IMR-90 (cell line): Measurements from ENCODE around the gene NAGLU. TPM values are rescaled to one million over a fixed set of nuclear protein-coding genes. Genes with fewer than 3 reads are reported as not detected.

ENCODE experiments used
- ATAC-seq: fragments of 200-7000 bp; cut with Tn5 transposase; 2 replicates; pipeline ENCODE4 v1.9.1; 2020; ENCODE audit warnings: low read depth, mild to moderate bottlenecking, moderate library complexity
- BruUV-seq: library from RNA; stranded (reverse); fragments of 400-500 nt; replicated peaks from 2 replicates; lab custom pipeline; 2021; lab: Mats Ljungman, UMichigan
- CTCF ChIA-PET: fragments of 300-600 bp; formaldehyde crosslinking; extraction: SDS; loops from one replicate; lab custom pipeline; 2021; ENCODE audit warnings: antibody characterized with exemption; lab: Yijun Ruan, JAX
- POLR2A ChIA-PET: fragments of 300-600 bp; sonication (Branson Sonifier 250); formaldehyde crosslinking; loops from one replicate; lab custom pipeline; 2022; ENCODE audit warnings: antibody characterized with exemption; ENCODE audit not compliant: unreplicated experiment; lab: Charles Lee
- DNase-seq: peaks from one replicate; pipeline ENCODE4 v3.0.0; 2013
- H2AFZ ChIP-seq: replicated peaks from 2 replicates; pipeline ENCODE3; 2013; ENCODE audit warnings: low read length, mild to moderate bottlenecking; ENCODE audit not compliant: poor library complexity
- H2AK5ac ChIP-seq: 2 replicates; pipeline ENCODE4 v1.6.1; 2013; ENCODE audit warnings: low read depth, low read length, inconsistent platforms
- H2AK9ac ChIP-seq: replicated peaks from 2 replicates; pipeline ENCODE3; 2013; ENCODE audit warnings: mild to moderate bottlenecking, low read depth, low read length, moderate library complexity; ENCODE audit not compliant: poor library complexity
- H2BK120ac ChIP-seq: 2 replicates; pipeline ENCODE4 v1.6.1; 2013; ENCODE audit warnings: low read depth, low read length, inconsistent platforms
- H2BK15ac ChIP-seq: 3 replicates; pipeline ENCODE4 v1.6.1; 2013; ENCODE audit warnings: low read depth, low read length, inconsistent platforms
- H2BK20ac ChIP-seq: 2 replicates; pipeline ENCODE4 v1.6.1; 2013; ENCODE audit warnings: low read depth, mild to moderate bottlenecking, inconsistent platforms, low read length, moderate library complexity
- H2BK5ac ChIP-seq: 2 replicates; pipeline ENCODE4 v1.6.1; 2013; ENCODE audit warnings: mild to moderate bottlenecking, low read depth, low read length, inconsistent platforms; ENCODE audit not compliant: poor library complexity, severe bottlenecking
- H3K14ac ChIP-seq: replicated peaks from 2 replicates; pipeline ENCODE4 v1.6.1; 2013; ENCODE audit warnings: low read depth, low read length, inconsistent platforms
- H3K18ac ChIP-seq: 2 replicates; pipeline ENCODE4 v1.6.1; 2013; ENCODE audit warnings: low read depth, low read length, control low read depth
- H3K23ac ChIP-seq: 2 replicates; pipeline ENCODE4 v1.6.1; 2013; ENCODE audit warnings: low read depth, low read length, inconsistent platforms
- H3K27ac ChIP-seq: 2 replicates; pipeline ENCODE4 v1.5.1; 2013; ENCODE audit warnings: mild to moderate bottlenecking, control low read depth, low read length; ENCODE audit not compliant: insufficient read depth
- H3K27me3 ChIP-seq: 2 replicates; pipeline ENCODE4 v1.6.1; 2013; ENCODE audit warnings: low read length; ENCODE audit not compliant: control insufficient read depth, insufficient read depth
- H3K36me3 ChIP-seq: 2 replicates; pipeline ENCODE4 v1.6.1; 2013; ENCODE audit warnings: low read length, mixed read lengths; ENCODE audit not compliant: control insufficient read depth, insufficient read depth
- H3K4ac ChIP-seq: 2 replicates; pipeline ENCODE4 v1.6.1; 2013; ENCODE audit warnings: low read depth, low read length, inconsistent platforms
- H3K4me1 ChIP-seq: 2 replicates; pipeline ENCODE4 v1.6.1; 2013; ENCODE audit warnings: low read length, mixed read lengths; ENCODE audit not compliant: control insufficient read depth, insufficient read depth
- H3K4me2 ChIP-seq: 2 replicates; pipeline ENCODE4 v1.6.1; 2013; ENCODE audit warnings: low read depth, mild to moderate bottlenecking, control low read depth, low read length, moderate library complexity
- H3K4me3 ChIP-seq: 2 replicates; pipeline ENCODE4 v1.5.1; 2013; ENCODE audit warnings: low read depth, mild to moderate bottlenecking, control low read depth, low read length, moderate library complexity; ENCODE audit not compliant: insufficient read depth
- H3K56ac ChIP-seq: 2 replicates; pipeline ENCODE4 v1.6.1; 2013; ENCODE audit warnings: low read length, inconsistent platforms; ENCODE audit not compliant: insufficient read depth; ENCODE audit errors: extremely low read depth
- H3K79me1 ChIP-seq, 2 experiments: 2 replicates each; pipeline ENCODE4 v1.6.1; 2013; ENCODE audit warnings: low read length in 2 of 2, inconsistent platforms in 1 of 2, low read depth in 1 of 2
- H3K9ac ChIP-seq: 2 replicates; pipeline ENCODE4 v1.6.1; 2013; ENCODE audit warnings: low read depth, low read length, control low read depth
- H3K9me1 ChIP-seq: 2 replicates; pipeline ENCODE4 v1.6.1; 2013; ENCODE audit warnings: low read length, inconsistent platforms; ENCODE audit not compliant: insufficient read depth
- H3K9me3 ChIP-seq: 2 replicates; pipeline ENCODE4 v1.6.1; 2013; ENCODE audit warnings: low read length; ENCODE audit not compliant: control insufficient read depth, insufficient read depth
- H4K20me1 ChIP-seq: 2 replicates; pipeline ENCODE4 v1.6.1; 2013; ENCODE audit warnings: low read length, inconsistent platforms; ENCODE audit not compliant: insufficient read depth
- H4K5ac ChIP-seq: 2 replicates; pipeline ENCODE4 v1.6.1; 2013; ENCODE audit warnings: mild to moderate bottlenecking, low read depth, low read length, control low read depth
- H4K8ac ChIP-seq, 2 experiments: 2 replicates each; pipeline ENCODE4 v1.6.1; 2013; ENCODE audit warnings: low read depth in 2 of 2, low read length in 2 of 2, control low read depth in 1 of 2, inconsistent platforms in 1 of 2
- H4K91ac ChIP-seq: 2 replicates; pipeline ENCODE4 v1.6.1; 2013; ENCODE audit warnings: low read depth, low read length, inconsistent platforms; ENCODE audit not compliant: insufficient read depth
- BHLHE40 ChIP-seq: fragments of 150-350 bp; IDR thresholded peaks from 2 replicates; pipeline ENCODE4 v1.6.1; 2016; ENCODE audit warnings: mild to moderate bottlenecking, low read depth, low read length
- CEBPB ChIP-seq: IDR thresholded peaks from 2 replicates; pipeline ENCODE4 v1.6.1; 2012; ENCODE audit warnings: low read depth, low read length, improper control_type of control experiment
- CHD1 ChIP-seq: IDR thresholded peaks from 2 replicates; pipeline ENCODE4 v1.6.1; 2012; ENCODE audit warnings: low read depth, low read length, improper control_type of control experiment
- FOS ChIP-seq: fragments of 150-350 bp; IDR thresholded peaks from 2 replicates; pipeline ENCODE4 v1.6.1; 2016; ENCODE audit warnings: low read depth, low read length
- MAFK ChIP-seq: IDR thresholded peaks from 2 replicates; pipeline ENCODE4 v1.6.1; 2012; ENCODE audit warnings: low read depth, low read length, improper control_type of control experiment
- MAZ ChIP-seq: IDR thresholded peaks from 2 replicates; pipeline ENCODE4 v1.6.1; 2012; ENCODE audit warnings: low read depth, mild to moderate bottlenecking, low read length, improper control_type of control experiment, moderate library complexity, borderline replicate concordance
- MXI1 ChIP-seq: IDR thresholded peaks from 2 replicates; pipeline ENCODE4 v1.6.1; 2012; ENCODE audit warnings: low read depth, mild to moderate bottlenecking, low read length, moderate library complexity, borderline replicate concordance
- NFE2L2 ChIP-seq: fragments of 150-350 bp; IDR thresholded peaks from 2 replicates; pipeline ENCODE4 v1.6.1; 2016; ENCODE audit warnings: low read depth, mild to moderate bottlenecking, low read length
- POLR2A ChIP-seq: IDR thresholded peaks from 2 replicates; pipeline ENCODE4 v1.6.1; 2012; ENCODE audit warnings: mild to moderate bottlenecking, low read depth, low read length
- RCOR1 ChIP-seq: IDR thresholded peaks from 2 replicates; pipeline ENCODE4 v1.6.1; 2012; ENCODE audit warnings: mild to moderate bottlenecking, low read length, improper control_type of control experiment; ENCODE audit not compliant: insufficient replicate concordance
- RFX5 ChIP-seq: IDR thresholded peaks from 2 replicates; pipeline ENCODE4 v1.8.0; 2012; ENCODE audit warnings: low read depth, mild to moderate bottlenecking, low read length, moderate library complexity
- SMC3 ChIP-seq: fragments of 150-350 bp; IDR thresholded peaks from 2 replicates; pipeline ENCODE4 v1.6.1; 2016; ENCODE audit warnings: low read depth, mild to moderate bottlenecking, antibody characterized with exemption, low read length, moderate library complexity
- WGBS, 2 experiments: methylation state at CpG; one replicate each; pipeline versions ENCODE4 v1.1.5 to v1.1.7; 2013; ENCODE audit warnings: missing lambda C conversion rate in 2 of 2; ENCODE audit not compliant: insufficient read length in 1 of 2; ENCODE audit errors: extremely low coverage in 2 of 2; 5-methylcytosine and 5-hydroxymethylcytosine counted together
- dilution Hi-C: fragments of 300-500 bp; cut with HindIII; formaldehyde crosslinking; loops from one replicate; pipeline ENCODE4 v1.14.3; 2018; ENCODE audit warnings: low sequenced_read_pairs; ENCODE audit not compliant: unreplicated experiment
- in situ Hi-C: fragments of 300-500 bp; cut with MboI; formaldehyde crosslinking; loops from 3 replicates; pipeline ENCODE4 v1.14.3; 2019; ENCODE audit warnings: low sequenced_read_pairs, inconsistent platforms, mixed read lengths
- intact Hi-C: fragments of 100-400 bp; cut with micrococcal nuclease; formaldehyde crosslinking; loops from 2 replicates; pipeline ENCODE4 v1.10.0; 2022
- polyA plus RNA-seq, 3 experiments: library from polyadenylated mRNA; depleted of rRNA; stranded (reverse); fragments of >200 nt; gene quantifications; 2 replicates each; pipeline ENCODE4 v1.2.3, GENCODE V29; 2012; ENCODE audit warnings: low replicate concordance in 1 of 3
- total RNA-seq: library from RNA; depleted of rRNA; stranded (reverse); fragments of >200 nt; gene quantifications from 2 replicates; pipeline ENCODE4 v1.2.3, GENCODE V29; 2012
- TF ChIP-seq, protein P1 (sequence below): fragments of 150-350 bp; IDR thresholded peaks from 2 replicates; pipeline ENCODE4 v1.6.1; 2017; ENCODE audit warnings: mild to moderate bottlenecking, antibody characterized with exemption, low read length, low read depth
- TF ChIP-seq, protein P2 (sequence below): conservative IDR thresholded peaks from 2 replicates; pipeline ENCODE4 v1.5.1; 2012; ENCODE audit warnings: mild to moderate bottlenecking, low read depth, low read length, improper control_type of control experiment
- TF ChIP-seq, protein P3 (sequence below): fragments of 150-350 bp; IDR thresholded peaks from 2 replicates; pipeline ENCODE4 v1.6.1; 2016; ENCODE audit warnings: low read depth, mild to moderate bottlenecking, low read length, moderate library complexity, borderline replicate concordance

Gene NAGLU
- total and polyA plus RNA-seq, 2 of the 4 experiments (the other 2 are of a cell fraction) = 6.5 to 29.2 TPM

DNA sequence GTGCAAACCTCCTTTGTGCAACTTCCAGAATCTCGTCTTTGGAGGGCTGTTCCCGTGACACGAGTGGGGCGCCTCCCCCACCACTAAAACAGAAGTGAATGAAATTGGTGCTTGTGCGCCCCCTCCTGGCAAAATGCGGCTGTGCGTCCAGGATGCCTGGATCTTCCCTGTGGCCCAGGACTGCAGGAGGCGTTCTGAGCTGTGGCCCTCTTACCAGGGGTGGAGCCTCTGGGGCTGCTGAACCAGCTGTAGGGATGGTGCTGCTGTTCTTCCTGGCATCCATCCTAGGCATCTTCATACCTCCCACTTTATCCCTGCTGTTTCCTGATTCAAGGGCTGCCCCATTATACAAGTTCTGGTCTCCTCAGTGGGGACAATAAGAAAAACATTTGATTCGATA lies 18.5 kb upstream of the NAGLU start:
- Histone ChIP-seq H2BK20ac (peak overlapping the region; percentile 99), H3K9me3 (no peaks in the 10 kb centered on the region), H3K4me1 (peaks cover 71% of the 10 kb centered on the region), H2BK15ac (peak overlapping the region; percentile 99), H3K36me3 (peaks cover 2% of the 10 kb centered on the region; the same call in 1 of the 2 replicates), H2AFZ (peak overlapping the region; percentile 62), H4K91ac (peak overlapping the region; percentile 100), H2BK120ac (peak overlapping the region; percentile 100), H3K27me3 (no peaks in the 10 kb centered on the region), H3K27ac (peak overlapping the region; percentile 99), H3K9me1 (peaks cover 37% of the 10 kb centered on the region), H2BK5ac (peak overlapping the region; percentile 99), H3K23ac (peak overlapping the region; percentile 97; the same call in 1 of the 2 replicates), H3K4me3 (no peak overlapping the region), H4K20me1 (no peaks in the 10 kb centered on the region; the same call in 1 of the 2 replicates), H2AK9ac (peak overlapping the region; percentile 12), H3K14ac (peak overlapping the region; percentile 99), H3K56ac (peak overlapping the region; percentile 97), H3K18ac (peak overlapping the region; percentile 95; the same call in 1 of the 2 replicates), H2AK5ac (peak overlapping the region; percentile 99), H3K4me2 (no peak overlapping the region), H3K4ac (peak overlapping the region; percentile 100), H4K8ac (peak overlapping the region; percentile 98 to 100), H4K5ac (peak overlapping the region; percentile 97; the same call in 1 of the 2 replicates), H3K9ac (peak overlapping the region; percentile 57; the same call in 1 of the 2 replicates), H3K79me1 (peaks cover 9 to 60% of the 10 kb centered on the region in 2 experiments; a peak in 3 of 4 replicates)
- no TSS peak for BruUV-seq
- in situ Hi-C loops = no loop called here
- POLR2A ChIA-PET = interaction anchor here (4.2 kb wide), 1 partner anchor 95 kb away, joined by 17 read pairs; the partner anchor contains the start of gene CAVIN1
- dilution Hi-C loops = no loop called here
- ATAC-seq (peak; percentile 51), DNase-seq (peak; percentile 92)
- 0% methylated on average over 2 of the region's 9 CpGs; no CpG with 5 or more reads in 1 of the 2 experiments for WGBS, 2 experiments
- intact Hi-C loops = loop anchor here (2.0 to 5.0 kb wide), 3 partner anchors 89 to 195 kb away; no protein-coding TSS in a partner anchor
- CTCF ChIA-PET = interaction anchor here (0.5 to 2.8 kb wide), 9 partner anchors 10 to 551 kb away, joined by 3 to 14 read pairs (median 4); partner anchors contain the start of gene CAVIN1
- TF ChIP-seq CEBPB = no peak
- TF ChIP-seq, protein P1, sequence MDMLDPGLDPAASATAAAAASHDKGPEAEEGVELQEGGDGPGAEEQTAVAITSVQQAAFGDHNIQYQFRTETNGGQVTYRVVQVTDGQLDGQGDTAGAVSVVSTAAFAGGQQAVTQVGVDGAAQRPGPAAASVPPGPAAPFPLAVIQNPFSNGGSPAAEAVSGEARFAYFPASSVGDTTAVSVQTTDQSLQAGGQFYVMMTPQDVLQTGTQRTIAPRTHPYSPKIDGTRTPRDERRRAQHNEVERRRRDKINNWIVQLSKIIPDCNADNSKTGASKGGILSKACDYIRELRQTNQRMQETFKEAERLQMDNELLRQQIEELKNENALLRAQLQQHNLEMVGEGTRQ = peak; percentile 40; the same call in 1 of the 2 replicates
- TF ChIP-seq BHLHE40 = no peak
- TF ChIP-seq, protein P2, sequence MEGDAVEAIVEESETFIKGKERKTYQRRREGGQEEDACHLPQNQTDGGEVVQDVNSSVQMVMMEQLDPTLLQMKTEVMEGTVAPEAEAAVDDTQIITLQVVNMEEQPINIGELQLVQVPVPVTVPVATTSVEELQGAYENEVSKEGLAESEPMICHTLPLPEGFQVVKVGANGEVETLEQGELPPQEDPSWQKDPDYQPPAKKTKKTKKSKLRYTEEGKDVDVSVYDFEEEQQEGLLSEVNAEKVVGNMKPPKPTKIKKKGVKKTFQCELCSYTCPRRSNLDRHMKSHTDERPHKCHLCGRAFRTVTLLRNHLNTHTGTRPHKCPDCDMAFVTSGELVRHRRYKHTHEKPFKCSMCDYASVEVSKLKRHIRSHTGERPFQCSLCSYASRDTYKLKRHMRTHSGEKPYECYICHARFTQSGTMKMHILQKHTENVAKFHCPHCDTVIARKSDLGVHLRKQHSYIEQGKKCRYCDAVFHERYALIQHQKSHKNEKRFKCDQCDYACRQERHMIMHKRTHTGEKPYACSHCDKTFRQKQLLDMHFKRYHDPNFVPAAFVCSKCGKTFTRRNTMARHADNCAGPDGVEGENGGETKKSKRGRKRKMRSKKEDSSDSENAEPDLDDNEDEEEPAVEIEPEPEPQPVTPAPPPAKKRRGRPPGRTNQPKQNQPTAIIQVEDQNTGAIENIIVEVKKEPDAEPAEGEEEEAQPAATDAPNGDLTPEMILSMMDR = peak; percentile 99
- TF ChIP-seq RFX5 = no peak
- no peak for TF ChIP-seq RCOR1
- no peak for TF ChIP-seq MAZ
- no peak for TF ChIP-seq CHD1
- TF ChIP-seq, protein P3, sequence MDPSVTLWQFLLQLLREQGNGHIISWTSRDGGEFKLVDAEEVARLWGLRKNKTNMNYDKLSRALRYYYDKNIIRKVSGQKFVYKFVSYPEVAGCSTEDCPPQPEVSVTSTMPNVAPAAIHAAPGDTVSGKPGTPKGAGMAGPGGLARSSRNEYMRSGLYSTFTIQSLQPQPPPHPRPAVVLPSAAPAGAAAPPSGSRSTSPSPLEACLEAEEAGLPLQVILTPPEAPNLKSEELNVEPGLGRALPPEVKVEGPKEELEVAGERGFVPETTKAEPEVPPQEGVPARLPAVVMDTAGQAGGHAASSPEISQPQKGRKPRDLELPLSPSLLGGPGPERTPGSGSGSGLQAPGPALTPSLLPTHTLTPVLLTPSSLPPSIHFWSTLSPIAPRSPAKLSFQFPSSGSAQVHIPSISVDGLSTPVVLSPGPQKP = no peak
- no peak for TF ChIP-seq MAFK
- TF ChIP-seq MXI1 = no peak
- TF ChIP-seq SMC3 = peak; percentile 86
- TF ChIP-seq NFE2L2 = no peak
- TF ChIP-seq POLR2A = no peak
- TF ChIP-seq FOS = no peak
